Nephron (organoid): ENCODE data around the gene CCSER1.

Experiments used
- H3K27ac Mint-ChIP-seq, 3 experiments: 2 replicates each; pipeline ENCODE4 v1.8.0; 2020; ENCODE audit warnings: mixed read lengths in 3 of 3, mild to moderate bottlenecking in 2 of 3, moderate library complexity in 1 of 3
- H3K27me3 Mint-ChIP-seq: 2 replicates; pipeline ENCODE4 v1.8.0; 2021; ENCODE audit warnings: low read depth, mild to moderate bottlenecking, moderate library complexity, mixed read lengths
- H3K36me3 Mint-ChIP-seq: 2 replicates; pipeline ENCODE4 v1.8.0; 2020; ENCODE audit warnings: low read depth, mixed read lengths
- H3K4me1 Mint-ChIP-seq: 2 replicates; pipeline ENCODE4 v1.8.0; 2020; ENCODE audit warnings: mixed read lengths
- H3K4me3 Mint-ChIP-seq, 3 experiments: 2 replicates each; pipeline ENCODE4 v1.8.0; 2020; ENCODE audit warnings: mild to moderate bottlenecking in 3 of 3, mixed read lengths in 3 of 3, moderate library complexity in 2 of 3
- H3K9me3 Mint-ChIP-seq: 2 replicates; pipeline ENCODE4 v1.8.0; 2020; ENCODE audit warnings: mixed read lengths
- TF ChIP-seq, protein P1 (sequence below), 3 experiments: fragments of 200-600 bp; sonication (generic); IDR thresholded peaks; one replicate each; pipeline ENCODE4 v1.5.0; 2021; ENCODE audit warnings: antibody characterized with exemption in 3 of 3; ENCODE audit not compliant: unreplicated experiment in 3 of 3

Gene CCSER1

DNA sequence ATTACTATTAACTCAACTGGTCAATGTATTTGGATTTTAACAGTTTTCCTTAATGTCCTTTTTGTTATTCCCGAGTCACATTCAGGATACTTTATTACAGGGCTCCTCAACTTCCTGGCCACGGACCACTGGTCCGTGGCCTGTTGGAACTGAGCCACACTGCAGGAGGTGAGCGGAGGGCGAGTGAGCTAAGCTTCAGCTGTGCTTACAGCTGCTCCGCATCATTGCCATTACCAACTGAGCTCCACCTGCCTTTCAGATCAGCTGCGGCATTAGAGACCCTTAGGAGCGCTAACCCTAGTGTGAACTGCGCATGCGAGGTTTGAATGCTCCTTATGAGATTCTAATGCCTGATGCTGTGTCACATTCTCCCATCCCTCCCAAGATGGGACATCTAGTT is 591.7 kb downstream of the CCSER1 start:
- H3K9me3 Mint-ChIP-seq: no peaks in the 10 kb centered on the region
- no peaks in the 10 kb centered on the region for H3K27me3 Mint-ChIP-seq
- no peak overlapping the region for H3K4me3 Mint-ChIP-seq
- no peak overlapping the region for H3K27ac Mint-ChIP-seq
- TF ChIP-seq, protein P1, sequence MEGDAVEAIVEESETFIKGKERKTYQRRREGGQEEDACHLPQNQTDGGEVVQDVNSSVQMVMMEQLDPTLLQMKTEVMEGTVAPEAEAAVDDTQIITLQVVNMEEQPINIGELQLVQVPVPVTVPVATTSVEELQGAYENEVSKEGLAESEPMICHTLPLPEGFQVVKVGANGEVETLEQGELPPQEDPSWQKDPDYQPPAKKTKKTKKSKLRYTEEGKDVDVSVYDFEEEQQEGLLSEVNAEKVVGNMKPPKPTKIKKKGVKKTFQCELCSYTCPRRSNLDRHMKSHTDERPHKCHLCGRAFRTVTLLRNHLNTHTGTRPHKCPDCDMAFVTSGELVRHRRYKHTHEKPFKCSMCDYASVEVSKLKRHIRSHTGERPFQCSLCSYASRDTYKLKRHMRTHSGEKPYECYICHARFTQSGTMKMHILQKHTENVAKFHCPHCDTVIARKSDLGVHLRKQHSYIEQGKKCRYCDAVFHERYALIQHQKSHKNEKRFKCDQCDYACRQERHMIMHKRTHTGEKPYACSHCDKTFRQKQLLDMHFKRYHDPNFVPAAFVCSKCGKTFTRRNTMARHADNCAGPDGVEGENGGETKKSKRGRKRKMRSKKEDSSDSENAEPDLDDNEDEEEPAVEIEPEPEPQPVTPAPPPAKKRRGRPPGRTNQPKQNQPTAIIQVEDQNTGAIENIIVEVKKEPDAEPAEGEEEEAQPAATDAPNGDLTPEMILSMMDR (IDR thresholded peaks at IDR 0.05; ENCODE audit: unreplicated experiment in 3 of 3): no peak
- H3K4me1 Mint-ChIP-seq: no peaks in the 10 kb centered on the region
- no peaks in the 10 kb centered on the region for H3K36me3 Mint-ChIP-seq

DNA sequence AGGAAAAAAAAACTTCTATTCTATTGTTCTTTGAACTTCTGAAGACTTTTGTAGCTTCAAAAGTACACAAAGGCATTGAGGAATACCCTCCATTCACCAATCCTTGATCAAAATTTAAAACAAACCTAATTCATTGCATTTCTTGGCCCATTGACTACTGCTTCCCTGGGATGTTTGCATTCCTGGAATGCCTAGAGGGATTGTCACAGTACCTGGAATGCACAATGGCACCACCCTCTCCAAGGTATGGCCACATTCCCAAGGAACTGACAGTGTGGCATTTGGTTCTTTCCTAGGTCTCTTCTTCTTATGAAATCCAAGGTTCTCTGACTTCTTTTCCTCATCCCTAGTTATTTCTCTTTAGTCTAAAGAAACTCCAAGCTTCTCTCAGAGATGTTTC is 600.7 kb downstream of the CCSER1 start:
- Mint-ChIP-seq H3K27ac (no peak overlapping the region), H3K4me3 (no peak overlapping the region)
- TF ChIP-seq, protein P1 (IDR thresholded peaks at IDR 0.05; ENCODE audit: unreplicated experiment in 3 of 3): no peak

GRCh38 chr4:90730752-90731151 is 603.6 kb downstream of the CCSER1 start:
- Mint-ChIP-seq H3K9me3 (no peaks in the 10 kb centered on the region), H3K27me3 (no peaks in the 10 kb centered on the region), H3K4me3 (no peak overlapping the region), H3K4me1 (no peaks in the 10 kb centered on the region), H3K36me3 (no peaks in the 10 kb centered on the region), H3K27ac (no peak overlapping the region)
- TF ChIP-seq, protein P1 (IDR thresholded peaks at IDR 0.05; ENCODE audit: unreplicated experiment in 3 of 3): no peak

More for the DNA sequence above, 600.7 kb downstream of the CCSER1 start:
- no peaks in the 10 kb centered on the region for H3K27me3 Mint-ChIP-seq
- no peaks in the 10 kb centered on the region for H3K4me1 Mint-ChIP-seq
- H3K9me3 Mint-ChIP-seq: no peaks in the 10 kb centered on the region
- no peaks in the 10 kb centered on the region for H3K36me3 Mint-ChIP-seq

DNA sequence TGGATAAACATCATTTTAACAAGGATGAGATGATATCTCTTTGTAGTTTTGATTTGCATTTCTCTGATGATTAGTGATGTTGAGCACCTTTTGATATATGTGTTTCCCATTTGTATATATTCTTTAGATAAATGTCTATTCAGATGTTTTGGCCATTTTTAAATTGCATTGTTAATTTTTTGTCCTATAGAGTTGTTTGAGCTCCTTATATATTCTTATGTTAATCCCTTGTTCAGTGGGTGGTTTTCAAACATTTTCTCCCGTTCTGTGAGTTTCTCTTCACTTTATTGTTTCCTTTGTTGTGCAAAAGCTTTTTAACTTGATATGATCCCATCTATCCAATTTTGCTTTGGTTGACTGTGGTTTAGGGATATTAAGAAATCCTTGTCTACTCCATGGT is 606.0 kb downstream of the CCSER1 start:
- H3K4me3 Mint-ChIP-seq: no peak overlapping the region
- no peaks in the 10 kb centered on the region for H3K27me3 Mint-ChIP-seq
- no peak overlapping the region for H3K27ac Mint-ChIP-seq
- no peaks in the 10 kb centered on the region for H3K4me1 Mint-ChIP-seq
- TF ChIP-seq, protein P1 (IDR thresholded peaks at IDR 0.05; ENCODE audit: unreplicated experiment in 3 of 3): no peak
- no peaks in the 10 kb centered on the region for H3K9me3 Mint-ChIP-seq
- H3K36me3 Mint-ChIP-seq: no peaks in the 10 kb centered on the region

GRCh38 chr4:90745176-90745575 is 618.0 kb downstream of the CCSER1 start:
- no peaks in the 10 kb centered on the region for H3K27me3 Mint-ChIP-seq
- H3K36me3 Mint-ChIP-seq: no peaks in the 10 kb centered on the region
- TF ChIP-seq, protein P1 (IDR thresholded peaks at IDR 0.05; ENCODE audit: unreplicated experiment in 3 of 3): no peak
- no peaks in the 10 kb centered on the region for H3K9me3 Mint-ChIP-seq
- H3K4me3 Mint-ChIP-seq: no peak overlapping the region
- H3K4me1 Mint-ChIP-seq: no peaks in the 10 kb centered on the region
- no peak overlapping the region for H3K27ac Mint-ChIP-seq

- Mint-ChIP-seq H3K27me3 (no peaks in the 10 kb centered on the region), H3K4me1 (no peaks in the 10 kb centered on the region), H3K27ac (no peak overlapping the region), H3K36me3 (no peaks in the 10 kb centered on the region), H3K4me3 (no peak overlapping the region), H3K9me3 (no peaks in the 10 kb centered on the region)
- TF ChIP-seq, protein P1 (IDR thresholded peaks at IDR 0.05; ENCODE audit: unreplicated experiment in 3 of 3): no peak
These were observed 625.9 kb downstream of the CCSER1 start for GRCh38 chr4:90753068-90753467.
